Raji (cell line): ENCODE results near the gene SLC6A18.

ENCODE experiments used
- POLR2A ChIP-seq: IDR thresholded peaks from 2 replicates; pipeline ENCODE4 v1.6.1; 2011; ENCODE audit warnings: low read depth, low read length, control low read depth; ENCODE audit not compliant: insufficient read depth

The SLC6A18 gene

GRCh38 chr5:1225081-1225480 is at the start of gene SLC6A18:
SLC6A18 (plus strand) TSS chr5:1225381; CDS start chr5:1225478, 97 bp downstream.
- TF ChIP-seq POLR2A = no peak

DNA sequence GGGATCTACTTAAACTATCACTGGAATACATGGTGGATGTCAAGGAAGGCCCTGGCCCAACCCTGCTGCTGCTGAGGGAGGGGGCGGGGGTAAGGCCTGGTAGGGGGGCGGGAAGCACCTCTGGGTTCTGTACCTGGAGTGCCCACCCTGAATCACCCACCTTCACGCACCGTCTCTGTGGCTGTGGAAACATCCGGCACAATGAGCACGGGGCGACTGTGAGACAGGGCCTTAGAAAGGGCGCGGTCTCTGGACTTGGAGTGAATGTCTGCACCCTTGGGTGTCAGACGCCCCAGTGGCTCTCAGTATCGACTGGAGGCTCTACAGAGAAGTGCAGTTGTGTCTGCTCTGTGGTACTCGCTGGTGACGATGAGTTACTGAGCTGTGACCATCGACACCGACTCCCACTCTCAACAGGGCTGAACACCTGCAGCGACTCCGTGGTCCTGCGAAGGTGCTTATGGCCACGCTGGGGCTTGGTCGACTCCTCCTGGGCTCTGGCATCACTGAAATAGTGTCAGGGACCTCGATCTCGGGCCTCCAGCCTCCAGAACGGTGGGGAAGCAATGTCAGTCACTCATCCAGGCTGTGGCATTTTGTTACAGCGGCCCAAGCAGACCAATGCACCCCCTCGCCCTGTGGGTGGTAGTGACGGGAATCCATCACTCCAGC is 49.2 kb upstream of the SLC6A18 start:
- TF ChIP-seq POLR2A = no peak

DNA sequence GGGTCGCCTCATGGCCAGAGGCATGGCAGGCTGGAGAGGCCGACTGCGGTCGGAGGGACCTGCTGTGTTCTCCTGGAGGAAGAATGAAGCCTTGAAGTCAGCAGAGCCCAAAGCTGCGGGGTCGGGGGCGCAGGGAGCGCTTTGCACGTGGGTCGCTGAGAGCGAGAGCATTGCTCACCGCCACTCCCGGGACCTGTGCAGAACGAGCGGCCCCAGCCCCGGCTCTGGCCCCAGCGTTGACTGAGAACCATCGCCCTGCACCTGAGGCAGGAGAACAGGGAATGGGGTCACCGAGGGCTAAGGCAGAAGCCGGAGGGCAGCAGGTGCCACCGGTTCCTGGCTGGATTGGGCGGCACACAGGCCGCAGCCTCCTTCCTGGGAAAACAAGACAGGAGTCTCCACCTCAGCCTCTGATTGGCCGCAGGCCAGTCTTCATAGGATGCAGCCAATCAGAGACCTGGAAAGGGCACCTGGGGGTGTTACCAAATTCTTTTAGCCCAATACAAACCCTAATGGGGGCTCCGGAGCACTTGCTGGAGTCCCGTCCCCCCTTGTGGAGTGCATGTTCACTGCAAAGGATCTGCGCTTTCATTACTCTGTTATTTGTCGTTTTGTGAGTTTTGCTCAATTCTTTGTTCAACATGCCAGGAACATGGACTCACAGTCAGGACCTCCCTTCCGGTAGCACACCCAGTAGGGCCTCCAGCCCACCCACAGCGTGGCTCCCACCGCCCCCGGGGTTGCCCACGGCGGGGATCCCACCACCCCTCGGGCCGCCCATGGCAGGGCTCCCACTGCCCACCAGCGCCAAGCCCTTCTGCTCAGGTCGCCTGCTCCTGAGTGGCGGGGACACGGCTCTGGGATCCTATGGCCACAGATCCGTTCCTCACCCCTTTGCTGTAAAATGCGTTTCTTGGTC is 48.4 kb upstream of the SLC6A18 start:
- no peak for TF ChIP-seq POLR2A

GRCh38 chr5:1177826-1178528 is 47.2 kb upstream of the SLC6A18 start:
- TF ChIP-seq POLR2A = no peak

- TF ChIP-seq POLR2A = no peak
These were observed 46.4 kb upstream of the SLC6A18 start for GRCh38 chr5:1178529-1179382.

GRCh38 chr5:1179383-1179715 is 45.8 kb upstream of the SLC6A18 start:
- no peak for TF ChIP-seq POLR2A

- TF ChIP-seq POLR2A = no peak
These were observed 45.1 kb upstream of the SLC6A18 start for GRCh38 chr5:1180096-1180495.

DNA sequence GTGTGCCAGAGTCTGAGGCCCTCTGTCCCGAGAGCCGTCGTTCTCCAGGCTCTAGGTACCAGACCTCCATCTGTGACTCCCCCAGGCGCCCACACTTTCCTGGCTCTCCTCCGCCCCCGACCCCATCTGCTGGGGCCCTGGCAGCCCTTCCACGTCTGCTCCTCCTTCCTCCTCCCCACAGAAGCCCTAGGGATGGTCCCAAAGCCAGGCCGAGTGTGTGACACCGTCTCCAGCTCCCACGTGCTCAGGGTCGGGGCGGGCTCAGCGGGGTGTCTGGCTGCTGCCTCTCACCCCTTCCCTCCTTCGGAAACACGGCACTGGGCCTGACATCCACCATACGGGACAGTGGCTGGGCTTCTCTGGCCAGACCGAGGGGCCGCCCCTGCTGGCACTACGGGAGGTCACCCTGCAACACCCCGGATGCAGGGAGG is 44.3 kb upstream of the SLC6A18 start:
- no peak for TF ChIP-seq POLR2A

GRCh38 chr5:1181451-1182359 is 43.5 kb upstream of the SLC6A18 start:
- no peak for TF ChIP-seq POLR2A

DNA sequence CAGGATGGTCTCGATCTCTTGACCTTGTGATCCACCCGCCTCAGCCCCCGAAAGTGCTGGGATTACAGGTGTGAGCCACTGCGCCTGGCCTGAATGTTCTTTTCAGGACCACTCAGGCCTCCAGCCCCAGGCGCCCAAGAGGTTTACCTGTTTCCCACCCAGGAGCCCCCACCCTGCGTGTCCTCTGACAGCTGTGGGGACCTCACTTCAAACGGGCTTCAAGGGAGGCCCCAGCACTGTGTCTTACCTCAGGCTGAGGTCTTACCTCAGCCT is 42.9 kb upstream of the SLC6A18 start:
- TF ChIP-seq POLR2A = no peak

GRCh38 chr5:1182633-1183423 is 42.4 kb upstream of the SLC6A18 start:
- no peak for TF ChIP-seq POLR2A

GRCh38 chr5:1183424-1184162 is 41.6 kb upstream of the SLC6A18 start:
- TF ChIP-seq POLR2A = no peak

GRCh38 chr5:1184163-1184470 is 41.1 kb upstream of the SLC6A18 start:
- TF ChIP-seq POLR2A = no peak
